ENCODE measurements around the gene MAP9.

The MAP9 gene

DNA sequence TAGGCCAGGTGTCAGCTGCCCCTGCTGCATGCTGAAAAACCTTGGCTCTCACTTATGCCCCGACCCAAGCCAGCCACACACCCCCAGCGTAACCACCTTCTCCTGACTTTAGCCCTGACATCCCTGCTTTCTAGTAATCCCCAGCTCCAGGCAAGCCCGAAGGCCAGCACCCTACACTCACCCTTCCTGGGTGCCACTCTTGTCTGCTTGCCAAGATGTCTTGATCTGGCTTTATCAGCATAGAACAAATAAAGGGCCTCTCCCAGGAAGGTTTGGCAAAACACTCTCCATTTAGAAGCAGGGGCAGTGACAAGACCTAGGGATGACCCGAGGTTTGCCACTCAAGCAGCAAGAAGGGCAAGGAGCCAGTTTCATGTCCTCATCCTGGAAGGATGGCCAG is 6.8 kb upstream of the MAP9 start:
- Histone ChIP-seq H3K36me3 (ENCODE audit: insufficient read depth, low read length) (no peaks in the 10 kb centered on the region), H3K4me3 (ENCODE audit: low read depth in 1 of 2, low read length in 2 of 2) (no peak overlapping the region), H3K4me1 (ENCODE audit: insufficient read depth, low read length) (no peaks in the 10 kb centered on the region), H3K79me2 (ENCODE audit: insufficient read depth, low read length) (no peaks in the 10 kb centered on the region), H3K9ac (ENCODE audit: low read depth, low read length) (no peak overlapping the region), H3K4me2 (ENCODE audit: insufficient read depth, low read length) (no peak overlapping the region), H3K27me3 (ENCODE audit: insufficient read depth, low read length, poor library complexity) (peaks cover 7% of the 10 kb centered on the region), H4K20me1 (ENCODE audit: insufficient read depth, low read length) (no peaks in the 10 kb centered on the region), H2AFZ (ENCODE audit: low read depth, low read length) (no peak overlapping the region), H3K27ac (ENCODE audit: low read length) (no peak overlapping the region), H3K9me3 (ENCODE audit: insufficient read depth, low read length, severe bottlenecking) (no peaks in the 10 kb centered on the region)
- ATAC-seq (ENCODE audit: insufficient read depth, low read depth) (no peak), DNase-seq (no peak)
- no peak for TF ChIP-seq EZH2 (IDR thresholded peaks at IDR 0.05; ENCODE audit: borderline replicate concordance, low read depth, low read length, severe bottlenecking)
- TF ChIP-seq, protein P1, sequence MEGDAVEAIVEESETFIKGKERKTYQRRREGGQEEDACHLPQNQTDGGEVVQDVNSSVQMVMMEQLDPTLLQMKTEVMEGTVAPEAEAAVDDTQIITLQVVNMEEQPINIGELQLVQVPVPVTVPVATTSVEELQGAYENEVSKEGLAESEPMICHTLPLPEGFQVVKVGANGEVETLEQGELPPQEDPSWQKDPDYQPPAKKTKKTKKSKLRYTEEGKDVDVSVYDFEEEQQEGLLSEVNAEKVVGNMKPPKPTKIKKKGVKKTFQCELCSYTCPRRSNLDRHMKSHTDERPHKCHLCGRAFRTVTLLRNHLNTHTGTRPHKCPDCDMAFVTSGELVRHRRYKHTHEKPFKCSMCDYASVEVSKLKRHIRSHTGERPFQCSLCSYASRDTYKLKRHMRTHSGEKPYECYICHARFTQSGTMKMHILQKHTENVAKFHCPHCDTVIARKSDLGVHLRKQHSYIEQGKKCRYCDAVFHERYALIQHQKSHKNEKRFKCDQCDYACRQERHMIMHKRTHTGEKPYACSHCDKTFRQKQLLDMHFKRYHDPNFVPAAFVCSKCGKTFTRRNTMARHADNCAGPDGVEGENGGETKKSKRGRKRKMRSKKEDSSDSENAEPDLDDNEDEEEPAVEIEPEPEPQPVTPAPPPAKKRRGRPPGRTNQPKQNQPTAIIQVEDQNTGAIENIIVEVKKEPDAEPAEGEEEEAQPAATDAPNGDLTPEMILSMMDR (IDR thresholded peaks at IDR 0.05; ENCODE audit: borderline replicate concordance, extremely low read depth, low read length, poor library complexity, severe bottlenecking), result no peak

DNA sequence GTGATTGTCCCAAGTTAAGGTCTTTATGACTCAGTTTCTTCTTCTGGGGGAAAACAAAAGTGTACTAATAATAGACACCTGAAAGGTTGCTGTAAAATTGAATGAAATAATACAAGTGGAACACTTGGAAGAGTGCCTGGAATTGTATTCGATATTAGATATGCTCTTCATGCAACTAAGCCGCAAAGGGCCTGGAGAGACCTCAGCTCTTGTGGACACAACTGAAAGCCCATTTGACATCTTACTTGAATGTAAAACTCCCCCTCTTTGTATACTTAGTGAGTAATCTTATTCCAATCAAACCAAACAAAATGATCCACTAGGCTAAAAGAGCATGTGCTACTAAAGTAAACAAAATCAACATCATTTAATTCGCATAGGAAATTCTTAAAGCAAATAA is 511 bp upstream of the MAP9 start:
- H3K79me2 ChIP-seq (ENCODE audit: insufficient read depth, low read length), result no peaks in the 10 kb centered on the region
- DNase-seq, result no peak
- no peak overlapping the region for H3K27ac ChIP-seq (ENCODE audit: low read length)
- TF ChIP-seq, protein P1 (IDR thresholded peaks at IDR 0.05; ENCODE audit: borderline replicate concordance, extremely low read depth, low read length, poor library complexity, severe bottlenecking), result no peak
- no peak for TF ChIP-seq EZH2 (IDR thresholded peaks at IDR 0.05; ENCODE audit: borderline replicate concordance, low read depth, low read length, severe bottlenecking)
- H3K9ac ChIP-seq (ENCODE audit: low read depth, low read length), result no peak overlapping the region
- ATAC-seq (ENCODE audit: insufficient read depth, low read depth), result no peak
- H3K4me3 ChIP-seq (ENCODE audit: low read depth in 1 of 2, low read length in 2 of 2), result no peak overlapping the region
- no peaks in the 10 kb centered on the region for H3K4me1 ChIP-seq (ENCODE audit: insufficient read depth, low read length)
- no peak overlapping the region for H2AFZ ChIP-seq (ENCODE audit: low read depth, low read length)
- H4K20me1 ChIP-seq (ENCODE audit: insufficient read depth, low read length), result no peaks in the 10 kb centered on the region
- no peak overlapping the region for H3K4me2 ChIP-seq (ENCODE audit: insufficient read depth, low read length)
- H3K9me3 ChIP-seq (ENCODE audit: insufficient read depth, low read length, severe bottlenecking), result no peaks in the 10 kb centered on the region
- no peaks in the 10 kb centered on the region for H3K36me3 ChIP-seq (ENCODE audit: insufficient read depth, low read length)
- peaks cover 25% of the 10 kb centered on the region for H3K27me3 ChIP-seq (ENCODE audit: insufficient read depth, low read length, poor library complexity)

DNA sequence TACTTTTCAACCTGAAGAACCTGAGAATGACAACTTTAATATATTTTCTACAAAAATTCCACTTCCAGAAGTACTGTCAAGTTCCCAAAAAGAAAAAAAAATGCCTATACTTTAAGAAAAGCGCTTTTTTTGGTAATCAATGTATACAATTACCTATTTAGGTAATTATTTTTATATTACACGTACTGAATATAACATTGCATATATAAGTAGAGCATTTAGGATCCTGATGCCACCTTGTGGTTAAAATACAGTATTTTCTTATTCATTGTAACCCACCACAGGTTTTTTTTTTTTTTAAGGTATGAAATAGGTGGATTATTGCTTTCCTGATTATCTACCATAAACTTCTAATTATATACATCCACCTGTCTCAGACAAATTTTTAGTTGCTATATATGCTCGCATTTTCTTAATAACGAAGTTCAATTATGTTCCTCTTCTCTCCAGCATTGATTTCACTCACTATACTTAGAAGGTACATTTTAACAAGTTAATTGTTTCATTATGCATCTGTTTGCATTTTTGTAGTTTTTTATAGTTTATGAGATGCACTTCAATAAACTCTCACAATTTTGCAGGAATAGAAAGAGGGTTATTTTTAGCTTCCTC is 5.2 kb downstream of the MAP9 start:
- no peak overlapping the region for H2AFZ ChIP-seq (ENCODE audit: low read depth, low read length)
- H4K20me1 ChIP-seq (ENCODE audit: insufficient read depth, low read length), result no peaks in the 10 kb centered on the region
- ATAC-seq (ENCODE audit: insufficient read depth, low read depth) (peak; percentile 71; the same call in 2 of the 3 replicates), DNase-seq (no peak)
- H3K4me2 ChIP-seq (ENCODE audit: insufficient read depth, low read length), result no peak overlapping the region
- no peaks in the 10 kb centered on the region for H3K4me1 ChIP-seq (ENCODE audit: insufficient read depth, low read length)
- H3K9me3 ChIP-seq (ENCODE audit: insufficient read depth, low read length, severe bottlenecking), result no peaks in the 10 kb centered on the region
- no peak overlapping the region for H3K4me3 ChIP-seq (ENCODE audit: low read depth in 1 of 2, low read length in 2 of 2)
- peaks cover 10% of the 10 kb centered on the region for H3K27me3 ChIP-seq (ENCODE audit: insufficient read depth, low read length, poor library complexity)
- H3K27ac ChIP-seq (ENCODE audit: low read length), result no peak overlapping the region
- no peaks in the 10 kb centered on the region for H3K36me3 ChIP-seq (ENCODE audit: insufficient read depth, low read length)
- TF ChIP-seq, protein P1 (IDR thresholded peaks at IDR 0.05; ENCODE audit: borderline replicate concordance, extremely low read depth, low read length, poor library complexity, severe bottlenecking), result peak; percentile 60
- TF ChIP-seq EZH2 (IDR thresholded peaks at IDR 0.05; ENCODE audit: borderline replicate concordance, low read depth, low read length, severe bottlenecking), result no peak
- H3K79me2 ChIP-seq (ENCODE audit: insufficient read depth, low read length), result no peaks in the 10 kb centered on the region
- H3K9ac ChIP-seq (ENCODE audit: low read depth, low read length), result no peak overlapping the region
